SU-DHL-6 (cell line): ENCODE results near the gene JAK1.

Source experiments
- EZH2phosphoT487 ChIP-seq: fragments of 200-600 bp; sonication (generic), shearing (Covaris generic); conservative IDR thresholded peaks from 2 replicates; pipeline ENCODE4 v1.6.1; 2018; ENCODE audit warnings: mild to moderate bottlenecking, antibody characterized with exemption, low read length, moderate library complexity, mixed read lengths
- TF ChIP-seq, protein P1 (sequence below): fragments of 200-600 bp; sonication (generic); IDR thresholded peaks from one replicate; pipeline ENCODE4 v1.5.1; 2017; ENCODE audit warnings: antibody characterized with exemption, mild to moderate bottlenecking, low read length, moderate library complexity; ENCODE audit not compliant: insufficient read depth, poor library complexity, severe bottlenecking

DNA sequence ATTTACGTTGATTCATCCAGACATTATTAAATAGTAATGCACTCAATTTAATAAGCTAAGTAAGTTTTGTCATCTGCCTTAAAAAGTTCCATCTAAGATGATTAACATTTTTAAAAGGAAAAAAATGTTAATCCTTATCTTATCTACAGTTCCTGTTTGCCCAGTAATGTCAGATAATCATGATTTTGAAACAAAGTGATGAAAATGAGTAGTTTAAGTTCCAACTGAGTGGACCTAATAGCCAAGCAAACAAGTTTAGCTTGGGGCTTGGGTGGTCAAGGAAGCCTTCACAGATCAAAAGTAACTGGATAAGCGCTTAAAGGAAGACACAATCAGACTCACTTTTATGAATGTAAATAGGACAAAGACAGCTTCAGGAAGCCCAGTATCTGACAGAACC is 40.5 kb upstream of the JAK1 start:
- TF ChIP-seq, protein P1, sequence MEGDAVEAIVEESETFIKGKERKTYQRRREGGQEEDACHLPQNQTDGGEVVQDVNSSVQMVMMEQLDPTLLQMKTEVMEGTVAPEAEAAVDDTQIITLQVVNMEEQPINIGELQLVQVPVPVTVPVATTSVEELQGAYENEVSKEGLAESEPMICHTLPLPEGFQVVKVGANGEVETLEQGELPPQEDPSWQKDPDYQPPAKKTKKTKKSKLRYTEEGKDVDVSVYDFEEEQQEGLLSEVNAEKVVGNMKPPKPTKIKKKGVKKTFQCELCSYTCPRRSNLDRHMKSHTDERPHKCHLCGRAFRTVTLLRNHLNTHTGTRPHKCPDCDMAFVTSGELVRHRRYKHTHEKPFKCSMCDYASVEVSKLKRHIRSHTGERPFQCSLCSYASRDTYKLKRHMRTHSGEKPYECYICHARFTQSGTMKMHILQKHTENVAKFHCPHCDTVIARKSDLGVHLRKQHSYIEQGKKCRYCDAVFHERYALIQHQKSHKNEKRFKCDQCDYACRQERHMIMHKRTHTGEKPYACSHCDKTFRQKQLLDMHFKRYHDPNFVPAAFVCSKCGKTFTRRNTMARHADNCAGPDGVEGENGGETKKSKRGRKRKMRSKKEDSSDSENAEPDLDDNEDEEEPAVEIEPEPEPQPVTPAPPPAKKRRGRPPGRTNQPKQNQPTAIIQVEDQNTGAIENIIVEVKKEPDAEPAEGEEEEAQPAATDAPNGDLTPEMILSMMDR: no peak
- TF ChIP-seq EZH2phosphoT487: no peak
